Spleen (tissue), 7 donors: ENCODE measurements around the gene SGO2.

Experiments used
- POLR2A ChIP-seq, 3 donors: fragments of 450-650 bp; IDR thresholded peaks; one replicate each; pipeline ENCODE4 v1.5.1; 2017; ENCODE audit warnings: antibody characterized with exemption in 3 of 3, mild to moderate bottlenecking in 1 of 3
- POLR2AphosphoS5 ChIP-seq, 3 donors: sonication (generic); formaldehyde crosslinking; IDR thresholded peaks; one replicate each; pipeline ENCODE4 v1.5.1; 2017; ENCODE audit warnings: antibody characterized with exemption in 3 of 3
- TF ChIP-seq, protein P1 (sequence below), 11 experiments: fragments of 200-600 bp in 7 of 11; fragments of 450-650 bp in 4 of 11; sonication (generic) in 4 of 11; IDR thresholded peaks in 8 of 11; conservative IDR thresholded peaks in 3 of 11; 1 replicate in 7 of 11; 2 replicates in 4 of 11; pipeline versions ENCODE4 v1.4.0 to v1.8.0; 2016 to 2021; ENCODE audit warnings: antibody characterized with exemption in 11 of 11, inconsistent platforms in 4 of 11, mild to moderate bottlenecking in 1 of 11
- donor health status: DM: no; HTN: no; CAD: no; lungs with moderate emphysema.
- donor health status: DM: no; HTN: no; CAD: no.
- donor health status: DM: no; HTN: no; CAD: no.

DNA sequence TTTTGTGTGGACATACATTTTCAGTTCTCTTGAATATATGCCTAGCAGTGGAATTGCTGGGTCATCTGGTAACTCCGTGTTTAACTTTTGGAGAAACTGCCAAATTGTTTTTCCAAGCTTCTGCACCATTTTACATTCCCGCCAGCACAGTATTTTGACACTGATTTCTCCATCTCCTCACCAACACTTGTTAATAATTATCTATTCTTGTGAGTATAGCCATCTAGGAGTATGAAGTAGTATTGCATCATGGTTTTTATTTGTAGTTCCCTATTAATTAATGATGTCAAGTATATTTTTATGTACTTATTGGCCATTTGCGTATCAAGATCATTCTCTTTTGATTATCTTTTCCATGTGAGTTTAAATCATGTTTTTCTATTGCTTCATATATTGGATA, 41.9 kb downstream of the SGO2 start:
- TF ChIP-seq, protein P1, sequence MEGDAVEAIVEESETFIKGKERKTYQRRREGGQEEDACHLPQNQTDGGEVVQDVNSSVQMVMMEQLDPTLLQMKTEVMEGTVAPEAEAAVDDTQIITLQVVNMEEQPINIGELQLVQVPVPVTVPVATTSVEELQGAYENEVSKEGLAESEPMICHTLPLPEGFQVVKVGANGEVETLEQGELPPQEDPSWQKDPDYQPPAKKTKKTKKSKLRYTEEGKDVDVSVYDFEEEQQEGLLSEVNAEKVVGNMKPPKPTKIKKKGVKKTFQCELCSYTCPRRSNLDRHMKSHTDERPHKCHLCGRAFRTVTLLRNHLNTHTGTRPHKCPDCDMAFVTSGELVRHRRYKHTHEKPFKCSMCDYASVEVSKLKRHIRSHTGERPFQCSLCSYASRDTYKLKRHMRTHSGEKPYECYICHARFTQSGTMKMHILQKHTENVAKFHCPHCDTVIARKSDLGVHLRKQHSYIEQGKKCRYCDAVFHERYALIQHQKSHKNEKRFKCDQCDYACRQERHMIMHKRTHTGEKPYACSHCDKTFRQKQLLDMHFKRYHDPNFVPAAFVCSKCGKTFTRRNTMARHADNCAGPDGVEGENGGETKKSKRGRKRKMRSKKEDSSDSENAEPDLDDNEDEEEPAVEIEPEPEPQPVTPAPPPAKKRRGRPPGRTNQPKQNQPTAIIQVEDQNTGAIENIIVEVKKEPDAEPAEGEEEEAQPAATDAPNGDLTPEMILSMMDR (IDR thresholded peaks at IDR 0.05 in 8 of 11, conservative IDR thresholded peaks at IDR 0.05 in 3 of 11), result no peak
- no peak for TF ChIP-seq POLR2AphosphoS5 (IDR thresholded peaks at IDR 0.05)
- no peak for TF ChIP-seq POLR2A (IDR thresholded peaks at IDR 0.05)
